BE2C (cell line): ENCODE results near the gene ARHGEF12.
A peak's percentile ranks its signal among the peaks of the same experiment; 100 is the strongest.

ENCODE experiments used
- DNase-seq: peaks from one replicate; pipeline ENCODE4 v3.0.0-alpha.2; 2020
- H3K27me3 ChIP-seq: fragments of 250-450 bp; sonication (Bioruptor Pico); 2 replicates; pipeline ENCODE4 v1.5.1; 2020; ENCODE audit warnings: mild to moderate bottlenecking
- H3K36me3 ChIP-seq: fragments of 250-450 bp; sonication (Bioruptor Pico); 2 replicates; pipeline ENCODE4 v1.5.1; 2020; ENCODE audit warnings: mild to moderate bottlenecking
- H3K4me1 ChIP-seq: fragments of 250-450 bp; sonication (Bioruptor Pico); 2 replicates; pipeline ENCODE4 v1.5.1; 2020
- H3K4me3 ChIP-seq: 2 replicates; pipeline ENCODE4 v1.5.1; 2011; ENCODE audit warnings: low read depth, low read length
- H3K9me3 ChIP-seq: fragments of 250-450 bp; sonication (Bioruptor Pico); 2 replicates; pipeline ENCODE4 v1.5.1; 2020
- TF ChIP-seq, protein P1 (sequence below): IDR thresholded peaks from 2 replicates; pipeline ENCODE4 v1.5.1; 2012; ENCODE audit warnings: mild to moderate bottlenecking, low read depth, low read length

ARHGEF12 gene

DNA sequence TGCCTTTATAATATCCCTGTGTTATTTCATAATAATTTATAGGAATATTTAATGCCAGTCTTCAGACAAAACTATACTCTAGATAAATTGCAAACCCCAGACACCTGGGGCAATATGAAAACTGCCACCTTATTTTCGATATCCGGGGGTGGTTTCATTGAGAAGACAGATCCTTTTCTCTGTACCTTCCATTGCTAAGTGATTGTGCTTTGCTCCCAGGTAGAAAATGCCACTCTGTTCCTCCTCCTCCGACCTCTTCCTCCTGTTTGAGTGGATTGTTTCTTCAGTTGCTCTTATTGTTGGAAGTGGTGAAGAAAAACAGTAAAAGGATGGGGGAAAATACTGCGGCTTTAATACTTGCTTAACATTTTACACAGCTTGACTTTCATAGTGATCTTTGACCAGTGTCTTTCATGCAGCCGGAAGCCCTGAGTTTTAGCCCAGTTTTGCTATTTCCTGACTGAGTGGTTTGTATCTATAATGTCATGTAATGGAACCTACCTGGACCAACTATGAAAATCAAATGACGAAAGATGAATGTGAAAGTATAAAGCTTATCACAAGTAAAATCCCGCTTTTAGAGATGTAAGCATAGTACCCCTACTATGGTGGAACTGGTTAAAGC is 169.7 kb downstream of the ARHGEF12 start:
- Histone ChIP-seq H3K36me3 (no peaks in the 10 kb centered on the region), H3K9me3 (no peaks in the 10 kb centered on the region), H3K4me1 (no peaks in the 10 kb centered on the region), H3K27me3 (no peaks in the 10 kb centered on the region), H3K4me3 (no peak overlapping the region)
- TF ChIP-seq, protein P1, sequence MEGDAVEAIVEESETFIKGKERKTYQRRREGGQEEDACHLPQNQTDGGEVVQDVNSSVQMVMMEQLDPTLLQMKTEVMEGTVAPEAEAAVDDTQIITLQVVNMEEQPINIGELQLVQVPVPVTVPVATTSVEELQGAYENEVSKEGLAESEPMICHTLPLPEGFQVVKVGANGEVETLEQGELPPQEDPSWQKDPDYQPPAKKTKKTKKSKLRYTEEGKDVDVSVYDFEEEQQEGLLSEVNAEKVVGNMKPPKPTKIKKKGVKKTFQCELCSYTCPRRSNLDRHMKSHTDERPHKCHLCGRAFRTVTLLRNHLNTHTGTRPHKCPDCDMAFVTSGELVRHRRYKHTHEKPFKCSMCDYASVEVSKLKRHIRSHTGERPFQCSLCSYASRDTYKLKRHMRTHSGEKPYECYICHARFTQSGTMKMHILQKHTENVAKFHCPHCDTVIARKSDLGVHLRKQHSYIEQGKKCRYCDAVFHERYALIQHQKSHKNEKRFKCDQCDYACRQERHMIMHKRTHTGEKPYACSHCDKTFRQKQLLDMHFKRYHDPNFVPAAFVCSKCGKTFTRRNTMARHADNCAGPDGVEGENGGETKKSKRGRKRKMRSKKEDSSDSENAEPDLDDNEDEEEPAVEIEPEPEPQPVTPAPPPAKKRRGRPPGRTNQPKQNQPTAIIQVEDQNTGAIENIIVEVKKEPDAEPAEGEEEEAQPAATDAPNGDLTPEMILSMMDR: no peak
- no peak for DNase-seq

DNA sequence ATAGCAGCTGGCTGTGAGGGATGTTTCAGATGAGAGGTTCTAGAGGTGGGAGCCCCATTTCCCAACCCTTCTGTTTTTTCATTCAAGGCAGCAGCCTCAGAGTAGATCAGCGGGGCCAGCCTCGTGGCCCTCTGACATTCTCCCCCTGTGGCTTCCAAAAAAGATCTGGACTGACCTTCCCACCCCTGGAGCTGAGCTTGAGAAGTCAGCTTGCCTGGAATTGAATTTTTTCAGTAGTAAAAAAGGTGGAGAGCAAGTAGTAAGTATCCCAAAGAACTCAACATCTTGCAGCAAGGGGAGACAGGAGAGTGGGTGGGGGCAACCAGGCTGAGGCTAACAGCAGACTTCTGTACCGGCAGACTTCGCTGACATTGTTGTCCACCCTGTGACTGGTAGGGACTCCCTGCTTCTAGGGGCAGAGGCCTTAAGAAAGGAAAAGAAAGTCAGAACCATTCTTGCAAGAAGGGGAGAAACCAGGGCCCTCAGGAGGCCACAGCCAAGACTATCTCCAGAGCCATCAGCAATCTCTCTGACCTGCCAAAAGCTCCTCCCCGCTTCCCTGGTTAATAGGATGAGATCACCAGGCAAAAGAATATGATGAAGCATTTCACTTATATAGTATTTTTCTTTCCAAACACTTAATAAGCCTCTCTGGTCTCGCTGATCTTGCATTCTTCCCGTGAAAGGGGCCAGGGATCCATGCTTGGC is 173.3 kb downstream of the ARHGEF12 start:
- TF ChIP-seq, protein P1: no peak
- Histone ChIP-seq H3K27me3 (peaks cover 9% of the 10 kb centered on the region), H3K4me3 (no peak overlapping the region), H3K36me3 (no peaks in the 10 kb centered on the region), H3K9me3 (no peaks in the 10 kb centered on the region), H3K4me1 (no peaks in the 10 kb centered on the region)
- no peak for DNase-seq

- peaks cover 9% of the 10 kb centered on the region for H3K27me3 ChIP-seq
- H3K4me1 ChIP-seq: no peaks in the 10 kb centered on the region
- H3K4me3 ChIP-seq: no peak overlapping the region
- peak; percentile 49 for DNase-seq
- H3K9me3 ChIP-seq: no peaks in the 10 kb centered on the region
- TF ChIP-seq, protein P1: no peak
- H3K36me3 ChIP-seq: no peaks in the 10 kb centered on the region
Measured at GRCh38 chr11:120510406-120511115, 174.3 kb downstream of the ARHGEF12 start.

DNA sequence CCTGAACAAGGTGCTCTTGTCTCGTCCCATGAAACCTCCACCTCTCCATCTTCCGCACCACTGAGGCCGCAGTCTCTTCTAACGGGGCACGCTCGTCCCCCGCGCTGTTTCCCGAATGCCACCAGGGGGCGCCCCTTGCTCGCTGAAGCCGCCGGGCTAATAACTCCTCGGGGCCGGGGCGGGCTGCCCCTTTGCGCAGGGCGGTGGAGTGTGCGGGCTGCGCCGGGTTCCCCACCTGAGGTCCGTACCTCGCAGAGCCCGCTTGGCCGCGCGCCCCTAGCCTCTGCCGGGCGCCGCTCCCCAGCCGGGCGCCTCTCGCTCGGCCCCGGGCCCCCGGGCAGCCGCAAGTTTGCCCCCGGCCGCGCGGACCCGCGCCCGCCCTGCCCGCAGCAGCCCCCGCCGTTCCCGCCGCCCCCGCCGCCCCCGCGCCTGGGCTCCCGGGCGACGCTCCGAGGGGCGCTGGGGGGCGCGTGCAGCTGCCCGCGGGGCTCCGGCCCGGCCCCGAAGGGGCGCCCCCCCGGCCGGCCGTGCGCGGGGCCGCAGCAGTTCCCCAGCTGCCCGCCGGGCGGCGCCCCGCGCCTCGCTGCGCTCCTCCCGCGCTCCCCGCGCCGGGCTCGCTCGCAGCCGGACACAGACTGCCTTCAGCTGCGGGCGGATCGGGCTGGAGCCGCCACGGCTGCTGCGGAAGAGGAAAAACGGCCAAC is 175.1 kb downstream of the ARHGEF12 start, which contains the start of gene GRIK4:
Gene GRIK4, plus strand, starts transcription at position 633 of the 704 bp plus-strand sequence. CDS start 148,571 bp downstream, outside the sequence.
- peak; percentile 92 for DNase-seq
- TF ChIP-seq, protein P1: peak; percentile 86
- Histone ChIP-seq H3K27me3 (peaks cover 12% of the 10 kb centered on the region), H3K4me3 (peak within 1 kb of the TSS; percentile 44), H3K36me3 (no peaks in the 10 kb centered on the region), H3K4me1 (peaks cover 2% of the 10 kb centered on the region; the same call in 1 of the 2 replicates), H3K9me3 (no peaks in the 10 kb centered on the region)

DNA sequence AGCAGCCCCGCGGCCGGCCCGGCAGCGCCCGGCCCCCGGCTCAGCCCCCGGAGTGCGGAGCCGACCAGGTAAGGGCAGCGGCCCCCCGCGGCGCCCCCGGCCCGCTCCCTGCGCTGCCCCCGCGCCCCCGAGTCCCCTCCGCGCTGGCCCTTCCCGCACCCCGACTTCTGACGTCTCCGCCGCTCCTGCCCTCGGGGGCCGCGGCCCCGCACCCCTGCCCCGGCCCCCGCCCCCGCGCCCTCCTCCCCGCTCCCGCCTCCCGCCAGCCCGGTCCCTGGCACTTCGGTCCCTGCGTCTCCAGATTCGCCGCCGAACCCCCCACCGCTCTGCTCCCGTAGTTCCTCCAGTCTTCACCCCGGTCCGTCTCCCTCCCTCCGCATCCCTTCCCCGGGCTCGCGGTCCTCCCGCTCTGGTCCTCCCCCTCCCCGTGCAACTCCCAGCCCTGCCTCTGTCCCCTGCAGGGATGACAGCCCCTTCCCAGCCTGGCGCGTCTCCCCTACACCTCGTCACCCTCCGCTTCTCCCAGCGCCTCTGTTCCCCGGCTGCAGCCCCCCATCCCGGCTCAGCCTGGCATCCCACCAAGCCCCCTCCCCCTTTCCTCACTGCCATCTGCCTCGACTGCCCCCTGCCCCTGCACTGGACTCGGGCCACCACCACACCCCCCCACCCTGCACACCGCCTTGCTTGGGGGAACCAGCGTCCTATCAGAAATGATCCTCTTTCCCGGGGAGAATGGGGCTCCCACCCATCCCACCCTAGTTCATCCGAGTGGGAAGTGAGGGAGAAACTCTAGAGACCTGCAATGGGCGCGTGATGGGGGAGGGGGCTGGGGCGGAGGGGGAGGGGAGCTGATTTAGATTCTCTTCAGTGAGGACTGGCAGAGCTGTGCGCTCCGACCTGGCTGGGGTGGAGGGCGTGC is 175.9 kb downstream of the ARHGEF12 start:
- TF ChIP-seq, protein P1: no peak
- Histone ChIP-seq H3K9me3 (no peaks in the 10 kb centered on the region), H3K27me3 (peaks cover 12% of the 10 kb centered on the region), H3K36me3 (no peaks in the 10 kb centered on the region), H3K4me1 (peaks cover 6% of the 10 kb centered on the region), H3K4me3 (peak overlapping the region; percentile 43)
- no peak for DNase-seq
